ENCODE measurements around the gene TEX26. TPM values are rescaled to one million over a fixed set of nuclear protein-coding genes. Genes with fewer than 3 reads are reported as not detected.

Gene TEX26
- polyA plus RNA-seq, 1 of the 3 experiments (the other 2 are of a cell fraction): not detected

DNA sequence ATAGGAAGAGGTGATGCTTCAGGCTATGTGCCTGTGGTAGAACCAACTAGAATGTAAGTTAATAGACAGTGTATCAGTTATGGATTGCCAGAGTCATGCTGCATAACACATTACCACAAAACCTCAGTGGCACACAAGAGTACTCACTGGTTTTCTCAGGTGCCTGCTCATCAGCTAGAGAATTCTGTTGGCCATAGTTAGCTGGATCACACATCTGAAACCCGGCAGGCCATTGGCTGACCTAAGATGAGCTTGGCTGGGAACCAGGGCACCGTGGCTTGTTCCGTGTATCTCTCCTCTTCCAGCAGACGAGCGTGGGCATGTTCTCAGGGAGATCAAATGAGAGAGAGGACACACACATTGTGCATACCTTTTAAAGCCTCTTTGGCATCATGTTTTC lies 76.7 kb downstream of the TEX26 start:
- 86% methylated on average over 5 of the region's 5 CpGs for WGBS (ENCODE audit: low lambda C conversion rate)
- Histone ChIP-seq H3K9me3 (no peaks in the 10 kb centered on the region), H3F3A (replicated peaks; ENCODE audit: insufficient read depth) (no peaks in the 10 kb centered on the region), H3K27ac (ENCODE audit: low read depth in 2 of 2, low read length in 1 of 2) (no peak overlapping the region), H3K36me3 (replicated peaks in 1 of 2; ENCODE audit: control insufficient read depth in 1 of 2, insufficient read depth in 2 of 2, low read length in 1 of 2) (no peaks in the 10 kb centered on the region), H3K79me2 (ENCODE audit: insufficient read depth) (no peaks in the 10 kb centered on the region), H3K4me2 (no peak overlapping the region), H3K4me1 (ENCODE audit: control insufficient read depth in 1 of 2, insufficient read depth in 2 of 2, low read depth in 1 of 2, low read length in 1 of 2) (peaks cover 0 to 21% of the 10 kb centered on the region in 2 experiments; a peak in 2 of 4 replicates), H4K20me1 (ENCODE audit: insufficient read depth) (no peaks in the 10 kb centered on the region), H3K9ac (no peak overlapping the region), H3K4me3 (ENCODE audit: low read depth in 2 of 2, low read length in 1 of 2) (no peak overlapping the region), H3K9me2 (no peaks in the 10 kb centered on the region), H2AFZ (ENCODE audit: low read depth) (no peak overlapping the region), H3K27me3 (ENCODE audit: insufficient read depth) (no peaks in the 10 kb centered on the region)
- POLR2A ChIA-PET: no interaction called here
- CTCF ChIA-PET: interaction anchor here (1.8 to 5.3 kb wide), 2 partner anchors 143 to 205 kb away, joined by 6 to 31 read pairs; no protein-coding TSS in a partner anchor
- TF ChIP-seq, protein P1, sequence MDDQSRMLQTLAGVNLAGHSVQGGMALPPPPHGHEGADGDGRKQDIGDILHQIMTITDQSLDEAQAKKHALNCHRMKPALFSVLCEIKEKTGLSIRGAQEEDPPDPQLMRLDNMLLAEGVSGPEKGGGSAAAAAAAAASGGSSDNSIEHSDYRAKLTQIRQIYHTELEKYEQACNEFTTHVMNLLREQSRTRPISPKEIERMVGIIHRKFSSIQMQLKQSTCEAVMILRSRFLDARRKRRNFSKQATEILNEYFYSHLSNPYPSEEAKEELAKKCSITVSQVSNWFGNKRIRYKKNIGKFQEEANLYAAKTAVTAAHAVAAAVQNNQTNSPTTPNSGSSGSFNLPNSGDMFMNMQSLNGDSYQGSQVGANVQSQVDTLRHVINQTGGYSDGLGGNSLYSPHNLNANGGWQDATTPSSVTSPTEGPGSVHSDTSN (IDR thresholded peaks at IDR 0.05): no peak
- TF ChIP-seq GATA2 (CRISPR knock-in tag; IDR thresholded peaks at IDR 0.05): no peak
- TF ChIP-seq, protein P2, sequence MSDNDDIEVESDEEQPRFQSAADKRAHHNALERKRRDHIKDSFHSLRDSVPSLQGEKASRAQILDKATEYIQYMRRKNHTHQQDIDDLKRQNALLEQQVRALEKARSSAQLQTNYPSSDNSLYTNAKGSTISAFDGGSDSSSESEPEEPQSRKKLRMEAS (IDR thresholded peaks at IDR 0.05; ENCODE audit: low read depth): no peak
- TF ChIP-seq SIN3A (IDR thresholded peaks at IDR 0.05; ENCODE audit: borderline replicate concordance, low read depth, low read length): no peak
- no peak for TF ChIP-seq CHD2 (IDR thresholded peaks at IDR 0.05; ENCODE audit: low read length, partially characterized antibody)
- no peak for TF ChIP-seq YY1 (IDR thresholded peaks at IDR 0.05; ENCODE audit: low read depth)
- no peak for TF ChIP-seq RAD21 (IDR thresholded peaks at IDR 0.05; ENCODE audit: low read length)
- no peak for TF ChIP-seq SMC3 (IDR thresholded peaks at IDR 0.05; ENCODE audit: low read depth, low read length)
- no peak for TF ChIP-seq FOXJ3 (CRISPR knock-in tag; IDR thresholded peaks at IDR 0.05)
- TF ChIP-seq IRF3 (IDR thresholded peaks at IDR 0.05; ENCODE audit: low read depth, low read length): no peak
- no peak for TF ChIP-seq FOXM1 (IDR thresholded peaks at IDR 0.05; ENCODE audit: low read depth)
- TF ChIP-seq MXI1 (IDR thresholded peaks at IDR 0.05; ENCODE audit: low read depth, low read length): no peak
- TF ChIP-seq ZBTB33 (IDR thresholded peaks at IDR 0.05; ENCODE audit: borderline replicate concordance, low read depth): no peak
- no peak for TF ChIP-seq USF1 (IDR thresholded peaks at IDR 0.05; ENCODE audit: borderline replicate concordance, low read depth)
- no peak for DNase-seq

All from SK-N-SH (cell line).